GM21515 (cell line): Measurements from ENCODE around the gene RAB22A.

ENCODE experiments used
- ATAC-seq: cut with Tn5 transposase; IDR thresholded peaks from one replicate; pipeline ENCODE4 v1.9.1; 2021; ENCODE audit not compliant: unreplicated experiment

Gene RAB22A

DNA sequence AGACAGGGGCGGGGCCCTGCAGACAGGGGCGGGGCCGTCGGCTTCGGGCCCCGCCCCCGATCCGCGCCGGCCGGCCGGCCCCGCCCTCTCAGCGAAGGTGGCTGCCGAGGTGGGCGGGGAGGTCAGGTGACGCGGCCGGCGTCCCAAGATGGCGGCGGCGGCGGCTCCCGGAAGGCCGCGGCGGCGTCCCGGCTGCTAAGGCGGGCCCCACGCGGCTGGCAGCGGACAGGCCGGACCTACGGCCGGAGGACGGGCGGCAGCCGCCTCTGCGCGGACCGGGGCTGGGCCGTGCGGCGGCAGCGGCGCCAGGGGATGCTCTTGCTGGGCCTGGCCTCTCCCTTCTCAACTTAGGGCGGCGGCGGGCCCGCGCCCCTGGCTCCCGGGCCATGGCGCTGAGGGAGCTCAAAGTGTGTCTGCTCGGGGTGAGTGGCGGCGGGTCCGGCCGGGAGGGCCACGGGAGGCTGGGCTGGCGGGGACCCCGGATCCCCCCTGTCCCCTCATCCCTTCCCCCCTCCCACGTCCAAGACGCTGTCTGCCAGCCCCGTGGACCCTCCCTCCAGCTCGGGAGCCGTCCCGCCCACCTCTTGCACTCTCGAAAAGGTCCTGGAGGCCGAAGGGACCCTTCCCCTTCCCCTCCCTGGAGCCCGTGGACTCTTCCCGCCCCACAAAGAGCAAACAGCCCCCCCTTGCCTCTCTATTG lies at the start of gene RAB22A:
RAB22A (plus strand) TSS at position 125 of the 700 bp plus-strand sequence; CDS start at position 387, 262 bp downstream.
- ATAC-seq = peak; percentile 81

DNA sequence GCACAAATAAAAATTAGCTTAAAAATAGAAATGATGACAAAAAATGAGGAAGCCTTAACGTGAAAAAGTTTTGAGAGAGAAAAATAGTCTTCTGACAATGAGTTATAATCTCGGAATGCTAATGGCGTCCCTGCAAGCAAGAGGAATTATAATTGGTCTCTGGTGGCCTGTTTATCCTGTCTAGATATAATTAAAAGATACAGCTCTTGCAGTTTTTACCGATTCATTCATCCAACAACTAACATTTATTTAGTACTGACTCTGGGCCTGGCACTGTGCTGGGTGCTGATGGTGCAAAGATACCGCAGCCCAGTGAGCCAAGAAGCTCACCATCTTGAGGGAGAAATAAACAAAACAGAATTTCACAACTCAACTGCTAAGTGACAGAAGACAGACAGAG lies 49.5 kb upstream of the RAB22A start:
- no peak for ATAC-seq

GRCh38 chr20:58261660-58262059 lies 47.9 kb upstream of the RAB22A start:
- ATAC-seq = no peak

- ATAC-seq = no peak
Measured at GRCh38 chr20:58264271-58264670, 45.2 kb upstream of the RAB22A start.

DNA sequence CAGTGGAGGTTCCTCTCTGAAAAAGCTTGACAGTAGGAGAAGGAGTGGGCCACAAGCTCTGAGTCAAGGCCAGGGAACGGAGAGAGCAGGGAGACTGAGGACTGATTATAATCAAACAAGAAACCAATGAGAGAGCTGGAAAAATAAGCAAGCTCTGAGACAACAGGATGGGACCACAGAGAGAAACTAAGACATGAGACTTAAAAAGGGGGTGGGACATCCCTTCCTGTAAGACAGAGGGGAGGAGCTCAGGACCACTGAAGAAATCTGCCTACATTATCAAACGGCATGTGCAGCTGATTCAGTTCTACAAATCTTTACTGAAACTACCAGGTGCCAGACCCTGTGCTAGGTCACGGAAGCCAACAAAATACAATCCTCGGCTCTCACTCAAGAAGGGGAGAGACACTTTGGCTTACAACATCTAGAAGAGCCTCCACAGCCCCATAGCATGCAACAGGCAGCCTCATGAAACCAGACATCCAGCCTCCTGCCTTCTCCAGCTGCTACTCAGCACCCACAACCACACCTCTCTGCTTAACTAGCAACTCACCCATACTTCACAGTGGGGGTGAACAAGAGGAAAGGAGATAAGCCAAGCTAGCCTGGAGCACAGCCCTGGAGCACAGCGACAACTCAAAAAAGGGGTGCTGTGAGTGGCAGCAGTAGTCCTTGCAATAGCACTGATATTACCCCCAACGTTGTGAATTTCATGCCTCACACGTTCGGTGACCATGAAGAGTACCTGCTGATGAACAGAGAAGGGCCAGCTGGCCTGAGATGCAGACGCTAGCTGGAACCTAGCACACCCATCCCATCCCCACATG lies 41.9 kb upstream of the RAB22A start:
- ATAC-seq = no peak

- no peak for ATAC-seq
Measured at GRCh38 chr20:58268421-58268821, 41.1 kb upstream of the RAB22A start.

DNA sequence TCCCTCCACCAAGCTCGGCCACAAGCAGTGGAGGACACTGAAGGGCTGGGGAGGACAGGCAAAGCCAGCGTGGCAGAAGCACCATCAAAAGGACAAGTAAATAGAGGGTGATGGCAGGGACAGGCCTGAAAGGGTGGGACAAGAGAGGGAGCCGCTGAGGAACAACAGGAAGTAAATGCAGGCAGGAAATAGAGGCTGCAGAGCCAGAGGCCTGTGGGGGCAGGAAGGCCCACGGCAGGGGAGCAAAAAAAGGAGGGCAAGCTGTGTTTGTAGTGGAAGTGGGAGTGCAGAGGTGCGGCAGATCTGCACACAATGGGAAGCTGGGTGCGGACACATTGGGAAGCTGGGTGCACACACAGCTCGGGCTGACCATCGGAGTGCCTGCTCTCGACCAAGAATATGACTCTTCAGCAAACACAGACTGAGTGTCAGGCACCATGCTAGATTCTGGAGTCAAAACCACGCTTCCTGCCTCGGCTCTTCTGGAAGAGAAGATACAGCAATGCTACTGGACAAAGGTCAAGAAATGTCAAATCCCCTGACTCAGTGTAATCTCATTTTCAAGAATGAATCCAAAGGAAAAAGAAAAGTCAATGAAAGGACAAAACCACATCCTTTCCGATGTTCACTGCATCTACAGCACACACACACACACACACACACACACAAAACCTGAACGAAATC lies 40.4 kb upstream of the RAB22A start:
- no peak for ATAC-seq

- ATAC-seq = no peak
Measured at GRCh38 chr20:58271606-58272351, 37.7 kb upstream of the RAB22A start.

DNA sequence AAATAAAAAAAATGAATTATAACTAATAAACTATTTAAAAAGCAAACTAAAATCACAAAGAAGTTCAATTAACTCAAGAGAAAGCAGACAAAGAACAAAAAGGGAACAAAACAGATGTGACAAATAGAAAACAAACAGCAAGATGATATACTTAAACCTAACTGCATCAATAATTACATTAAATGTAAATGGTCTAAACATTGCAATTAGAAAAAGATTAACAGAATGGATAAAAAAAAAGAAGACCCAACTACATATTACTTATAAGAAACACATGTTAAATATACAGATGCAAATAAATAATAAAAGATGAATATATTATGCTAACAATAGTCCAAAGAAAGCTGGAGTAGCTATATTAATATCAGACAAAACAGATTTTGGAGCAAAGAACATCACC lies 35.1 kb upstream of the RAB22A start:
- ATAC-seq = no peak

DNA sequence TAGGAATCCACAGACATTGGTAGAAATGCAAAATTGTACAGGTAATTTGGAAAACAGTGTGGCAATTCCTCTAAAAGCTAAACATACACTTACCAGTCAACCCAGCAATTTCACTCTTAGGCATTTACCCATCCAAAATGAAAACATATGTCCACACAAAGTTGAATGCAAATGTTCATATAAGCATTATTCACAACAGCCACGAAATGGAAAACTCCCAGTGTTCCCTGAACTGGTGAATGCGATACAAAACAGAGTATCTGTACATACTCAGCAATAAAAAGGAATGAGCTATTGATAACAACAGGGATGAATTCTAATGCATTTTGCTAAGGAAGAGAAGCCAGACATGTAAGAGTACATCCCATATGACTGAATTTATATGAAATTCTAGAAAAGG lies 32.4 kb upstream of the RAB22A start:
- no peak for ATAC-seq

DNA sequence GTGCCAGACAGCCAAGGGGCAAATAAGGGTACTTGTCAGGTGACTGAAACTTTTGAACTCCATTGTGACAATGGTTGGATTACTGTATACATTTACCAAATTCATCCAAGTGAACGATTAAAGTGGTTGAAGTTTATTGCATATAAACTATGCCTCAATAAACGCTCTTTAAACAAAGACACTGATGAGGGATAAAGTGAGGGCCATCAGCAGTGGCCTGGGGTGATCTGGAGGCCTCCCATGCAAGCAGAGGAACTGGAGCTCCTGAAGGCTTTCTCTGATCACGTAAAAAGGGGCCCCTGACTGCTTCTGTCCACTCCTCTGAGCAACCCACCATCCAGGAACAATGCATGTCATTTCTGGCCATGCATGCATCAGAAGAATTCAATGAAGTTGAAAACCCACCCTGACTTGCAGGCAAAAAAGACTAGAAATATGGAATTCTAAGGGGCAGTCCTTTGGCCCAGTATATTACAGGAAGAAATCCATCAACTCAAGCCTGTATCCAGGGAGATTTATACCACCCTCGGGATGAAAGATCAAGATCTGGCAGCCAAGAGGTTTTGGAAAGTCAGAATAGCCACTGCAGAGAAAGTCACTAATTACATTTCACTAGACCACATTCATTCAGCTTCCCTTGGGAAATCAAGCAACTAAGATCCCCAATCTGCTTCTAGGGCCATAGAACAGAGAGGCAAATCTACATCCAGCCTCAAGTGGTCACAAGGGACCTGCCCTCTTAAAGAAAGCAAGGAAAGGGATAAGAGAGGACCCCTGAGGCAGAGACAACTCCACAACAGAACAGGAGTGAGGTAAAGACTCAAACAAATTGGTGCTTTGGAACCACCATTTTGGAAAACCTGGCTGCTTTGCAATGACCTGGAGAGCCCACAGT lies 31.7 kb upstream of the RAB22A start:
- ATAC-seq = no peak

DNA sequence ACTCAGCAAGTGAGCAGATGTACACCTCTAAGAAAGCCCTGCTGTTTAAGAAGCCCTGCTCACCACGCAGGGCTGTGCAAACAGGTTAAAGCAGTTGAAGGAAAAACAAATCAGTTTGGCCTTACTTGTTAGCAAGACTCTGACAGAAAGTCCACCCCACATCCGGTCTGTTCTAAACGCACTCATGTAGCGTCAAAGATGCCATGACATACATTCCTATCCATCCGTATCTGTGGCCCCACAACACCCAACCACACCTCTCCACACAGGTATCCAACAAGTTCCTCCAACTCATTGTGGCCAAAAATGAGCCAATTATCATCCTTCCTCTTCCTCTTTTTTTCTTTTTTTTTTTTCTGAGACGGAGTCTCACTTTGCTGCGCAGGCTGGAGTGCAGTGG lies 22.8 kb upstream of the RAB22A start:
- no peak for ATAC-seq

DNA sequence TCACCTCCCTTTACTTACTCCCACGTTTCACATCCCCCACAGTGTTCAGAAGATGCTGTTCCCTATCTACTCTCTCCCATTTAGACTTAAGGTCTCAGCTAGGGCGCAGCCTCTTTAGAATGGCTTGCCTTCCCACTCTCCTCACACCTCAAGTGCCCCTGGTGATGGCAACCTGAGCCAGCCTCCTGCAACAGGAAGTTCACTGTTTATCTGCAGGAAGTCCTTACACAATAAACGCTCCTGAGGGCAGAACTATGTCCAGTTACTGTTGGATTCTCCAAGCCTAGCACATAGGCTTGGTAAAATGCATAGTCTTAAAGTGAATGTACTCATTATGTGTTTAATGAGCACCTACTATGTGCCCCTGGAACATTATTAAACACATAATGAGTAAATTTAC lies 21.9 kb upstream of the RAB22A start:
- no peak for ATAC-seq

GRCh38 chr20:58289143-58289542 lies 20.4 kb upstream of the RAB22A start:
- no peak for ATAC-seq

DNA sequence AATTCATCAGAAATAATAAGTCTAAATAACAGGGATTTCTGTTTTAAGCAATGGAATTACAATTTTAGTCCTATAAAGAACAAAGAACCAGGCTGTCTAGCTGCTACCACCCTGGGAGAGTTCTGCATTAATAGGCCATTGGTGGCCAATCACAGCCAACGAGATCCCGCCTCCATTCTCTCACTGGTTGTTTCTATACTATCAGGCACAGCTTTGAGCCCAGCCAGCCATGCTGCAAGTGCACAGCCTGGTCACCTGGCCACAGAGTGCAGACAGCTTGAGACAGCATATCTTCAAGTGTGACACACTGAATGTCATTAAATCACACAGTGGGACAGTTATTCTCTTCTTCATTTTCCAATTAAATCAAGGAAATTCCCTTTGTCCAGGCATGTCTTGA lies 16.1 kb upstream of the RAB22A start:
- ATAC-seq = no peak

DNA sequence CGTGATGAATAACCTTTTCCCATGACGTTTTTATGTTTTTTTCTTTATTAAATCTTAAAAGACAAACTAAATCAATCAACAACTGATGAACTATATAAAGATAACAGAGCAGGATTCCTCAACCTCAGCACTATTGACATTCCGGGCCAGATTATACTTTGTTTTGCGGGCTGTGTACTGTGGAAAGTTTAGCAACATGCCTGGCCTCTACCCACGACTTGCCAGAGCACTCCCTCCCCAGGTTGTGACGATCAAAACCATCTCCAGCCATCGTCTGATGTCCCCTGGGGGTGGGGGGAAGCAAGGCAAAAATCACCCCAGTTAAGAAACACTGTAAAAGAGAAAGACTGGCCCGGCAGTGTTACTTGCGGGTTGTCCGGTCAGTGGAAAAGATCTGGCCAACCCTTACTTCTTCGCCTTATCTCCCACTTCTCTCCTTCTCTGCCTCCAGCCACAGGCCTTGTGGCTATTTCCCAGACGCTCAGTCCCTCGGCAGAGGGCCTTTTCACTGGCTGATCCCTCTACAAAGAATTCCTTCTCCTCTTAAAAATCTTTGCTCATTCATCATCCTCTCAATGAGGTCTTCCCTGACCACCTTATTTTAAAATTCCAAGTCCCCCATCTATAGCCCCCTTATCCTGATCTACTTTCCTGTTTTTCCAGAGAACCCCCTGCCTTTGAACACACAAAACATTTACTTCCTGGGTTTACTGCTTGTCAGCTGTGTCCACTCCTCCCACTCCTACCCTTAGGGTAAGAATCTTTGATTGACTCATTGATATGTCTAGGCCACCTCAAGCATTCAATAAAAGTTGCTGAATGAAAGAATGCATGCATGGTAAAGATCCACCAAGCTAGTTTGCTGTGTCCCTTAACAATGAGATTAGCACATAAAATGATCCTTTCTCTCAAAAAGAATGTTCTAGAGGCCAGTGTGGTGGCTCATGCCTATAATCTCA lies 14.7 kb upstream of the RAB22A start:
- ATAC-seq = no peak

GRCh38 chr20:58296051-58296837 lies 13.3 kb upstream of the RAB22A start:
- ATAC-seq = no peak

DNA sequence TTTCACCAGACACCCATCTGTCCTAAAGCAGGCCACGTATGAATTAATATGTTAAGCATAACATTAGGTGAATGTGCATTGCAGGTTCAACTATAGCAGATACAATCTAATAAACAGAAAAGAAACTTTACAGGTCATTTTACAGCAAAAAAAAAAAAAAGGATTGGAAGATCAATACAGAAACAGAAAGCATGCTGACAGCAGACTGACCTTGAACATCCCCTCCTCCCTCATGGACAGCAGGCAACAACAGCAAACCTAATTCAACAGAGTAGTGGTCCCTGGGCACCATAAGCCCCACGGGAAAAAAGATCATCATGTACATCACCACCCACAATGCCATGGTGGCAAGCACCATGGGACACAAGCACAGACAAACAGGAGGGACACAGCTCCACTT lies 12.1 kb upstream of the RAB22A start:
- no peak for ATAC-seq
